HL-60 (cell line): ENCODE results near the gene DNASE1L3.

Experiments used
- DNase-seq, 2 experiments: peaks; one replicate each; pipeline ENCODE4 v3.0.0-alpha.2; 2010 to 2020; ENCODE audit warnings: low read depth in 1 of 2, low spot score in 1 of 2
- H3K27ac ChIP-seq: fragments of 250-450 bp; sonication (Bioruptor Pico); replicated peaks from 2 replicates; pipeline ENCODE4 v1.5.1; 2020; ENCODE audit warnings: mild to moderate bottlenecking, moderate library complexity
- H3K27me3 ChIP-seq: fragments of 250-450 bp; sonication (Bioruptor Pico); 2 replicates; pipeline ENCODE4 v1.5.1; 2021; ENCODE audit warnings: mild to moderate bottlenecking, moderate library complexity; ENCODE audit not compliant: insufficient read depth, poor library complexity, severe bottlenecking
- H3K4me3 ChIP-seq: replicated peaks from 2 replicates; pipeline ENCODE4 v1.5.1; 2011; ENCODE audit warnings: mild to moderate bottlenecking, control low read depth, low read length; ENCODE audit not compliant: insufficient read depth
- GABPA ChIP-seq: IDR thresholded peaks from 2 replicates; pipeline ENCODE4 v1.6.1; 2012; ENCODE audit warnings: low read depth
- POLR2AphosphoS5 ChIP-seq: IDR thresholded peaks from 2 replicates; pipeline ENCODE4 v1.6.1; 2012; ENCODE audit warnings: low read depth
- SPI1 ChIP-seq: IDR thresholded peaks from 2 replicates; pipeline ENCODE4 v1.6.1; 2012; ENCODE audit warnings: low read depth, mild to moderate bottlenecking, borderline replicate concordance
- long read RNA-seq: library from polyadenylated mRNA; unstranded; transcript quantifications from one replicate; pipeline ENCODE4 v2.0.0, GENCODE V29; 2020
- TF ChIP-seq, protein P1 (sequence below): IDR thresholded peaks from 2 replicates; pipeline ENCODE4 v1.6.1; 2012; ENCODE audit warnings: low read depth; ENCODE audit not compliant: insufficient replicate concordance
- TF ChIP-seq, protein P2 (sequence below): IDR thresholded peaks from one replicate; pipeline ENCODE4 v1.5.1; 2011; ENCODE audit warnings: low read length, control low read depth, inconsistent platforms; ENCODE audit not compliant: insufficient read depth

The DNASE1L3 gene, protein sequence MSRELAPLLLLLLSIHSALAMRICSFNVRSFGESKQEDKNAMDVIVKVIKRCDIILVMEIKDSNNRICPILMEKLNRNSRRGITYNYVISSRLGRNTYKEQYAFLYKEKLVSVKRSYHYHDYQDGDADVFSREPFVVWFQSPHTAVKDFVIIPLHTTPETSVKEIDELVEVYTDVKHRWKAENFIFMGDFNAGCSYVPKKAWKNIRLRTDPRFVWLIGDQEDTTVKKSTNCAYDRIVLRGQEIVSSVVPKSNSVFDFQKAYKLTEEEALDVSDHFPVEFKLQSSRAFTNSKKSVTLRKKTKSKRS
- long read RNA-seq, result 0 reads

DNA sequence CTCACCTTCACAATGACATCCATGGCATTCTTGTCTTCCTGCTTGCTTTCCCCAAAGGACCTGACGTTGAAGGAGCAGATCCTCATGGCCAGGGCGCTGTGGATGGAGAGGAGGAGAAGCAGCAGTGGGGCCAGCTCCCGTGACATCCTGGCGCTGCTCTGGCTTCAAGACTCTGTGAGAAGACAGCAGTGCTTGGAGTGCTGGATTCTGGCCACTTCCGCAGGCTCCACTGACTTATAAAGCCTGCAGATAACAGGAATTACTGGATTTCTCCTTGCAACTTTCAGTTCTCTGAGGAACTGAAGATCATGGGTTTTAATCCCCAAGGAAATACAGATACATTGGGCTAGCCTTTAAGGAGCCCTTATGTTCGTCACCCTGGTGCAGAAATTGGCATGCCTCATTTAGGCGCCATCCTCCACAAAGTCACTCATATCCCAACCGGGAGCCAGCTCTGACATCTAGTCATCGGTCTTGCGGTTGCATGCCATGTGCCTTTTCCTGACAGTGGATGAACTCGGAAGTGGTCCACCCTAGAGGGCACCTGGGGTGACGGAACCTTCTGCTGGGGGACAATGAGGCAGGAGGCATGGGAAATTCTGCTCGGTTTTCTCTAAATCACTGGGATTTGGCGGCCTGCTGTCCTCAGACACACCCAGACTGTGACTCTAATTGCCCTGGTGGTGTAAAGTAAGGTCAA lies at the start of gene DNASE1L3:
TSS of gene DNASE1L3 (minus strand) at position 212 of the 700 bp plus-strand sequence. CDS start at position 146, 66 bp downstream.
- TF ChIP-seq POLR2AphosphoS5, result no peak
- no peak for TF ChIP-seq GABPA
- TF ChIP-seq, protein P1, sequence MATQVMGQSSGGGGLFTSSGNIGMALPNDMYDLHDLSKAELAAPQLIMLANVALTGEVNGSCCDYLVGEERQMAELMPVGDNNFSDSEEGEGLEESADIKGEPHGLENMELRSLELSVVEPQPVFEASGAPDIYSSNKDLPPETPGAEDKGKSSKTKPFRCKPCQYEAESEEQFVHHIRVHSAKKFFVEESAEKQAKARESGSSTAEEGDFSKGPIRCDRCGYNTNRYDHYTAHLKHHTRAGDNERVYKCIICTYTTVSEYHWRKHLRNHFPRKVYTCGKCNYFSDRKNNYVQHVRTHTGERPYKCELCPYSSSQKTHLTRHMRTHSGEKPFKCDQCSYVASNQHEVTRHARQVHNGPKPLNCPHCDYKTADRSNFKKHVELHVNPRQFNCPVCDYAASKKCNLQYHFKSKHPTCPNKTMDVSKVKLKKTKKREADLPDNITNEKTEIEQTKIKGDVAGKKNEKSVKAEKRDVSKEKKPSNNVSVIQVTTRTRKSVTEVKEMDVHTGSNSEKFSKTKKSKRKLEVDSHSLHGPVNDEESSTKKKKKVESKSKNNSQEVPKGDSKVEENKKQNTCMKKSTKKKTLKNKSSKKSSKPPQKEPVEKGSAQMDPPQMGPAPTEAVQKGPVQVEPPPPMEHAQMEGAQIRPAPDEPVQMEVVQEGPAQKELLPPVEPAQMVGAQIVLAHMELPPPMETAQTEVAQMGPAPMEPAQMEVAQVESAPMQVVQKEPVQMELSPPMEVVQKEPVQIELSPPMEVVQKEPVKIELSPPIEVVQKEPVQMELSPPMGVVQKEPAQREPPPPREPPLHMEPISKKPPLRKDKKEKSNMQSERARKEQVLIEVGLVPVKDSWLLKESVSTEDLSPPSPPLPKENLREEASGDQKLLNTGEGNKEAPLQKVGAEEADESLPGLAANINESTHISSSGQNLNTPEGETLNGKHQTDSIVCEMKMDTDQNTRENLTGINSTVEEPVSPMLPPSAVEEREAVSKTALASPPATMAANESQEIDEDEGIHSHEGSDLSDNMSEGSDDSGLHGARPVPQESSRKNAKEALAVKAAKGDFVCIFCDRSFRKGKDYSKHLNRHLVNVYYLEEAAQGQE, result no peak
- no peak for TF ChIP-seq SPI1
- TF ChIP-seq, protein P2, sequence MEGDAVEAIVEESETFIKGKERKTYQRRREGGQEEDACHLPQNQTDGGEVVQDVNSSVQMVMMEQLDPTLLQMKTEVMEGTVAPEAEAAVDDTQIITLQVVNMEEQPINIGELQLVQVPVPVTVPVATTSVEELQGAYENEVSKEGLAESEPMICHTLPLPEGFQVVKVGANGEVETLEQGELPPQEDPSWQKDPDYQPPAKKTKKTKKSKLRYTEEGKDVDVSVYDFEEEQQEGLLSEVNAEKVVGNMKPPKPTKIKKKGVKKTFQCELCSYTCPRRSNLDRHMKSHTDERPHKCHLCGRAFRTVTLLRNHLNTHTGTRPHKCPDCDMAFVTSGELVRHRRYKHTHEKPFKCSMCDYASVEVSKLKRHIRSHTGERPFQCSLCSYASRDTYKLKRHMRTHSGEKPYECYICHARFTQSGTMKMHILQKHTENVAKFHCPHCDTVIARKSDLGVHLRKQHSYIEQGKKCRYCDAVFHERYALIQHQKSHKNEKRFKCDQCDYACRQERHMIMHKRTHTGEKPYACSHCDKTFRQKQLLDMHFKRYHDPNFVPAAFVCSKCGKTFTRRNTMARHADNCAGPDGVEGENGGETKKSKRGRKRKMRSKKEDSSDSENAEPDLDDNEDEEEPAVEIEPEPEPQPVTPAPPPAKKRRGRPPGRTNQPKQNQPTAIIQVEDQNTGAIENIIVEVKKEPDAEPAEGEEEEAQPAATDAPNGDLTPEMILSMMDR, result no peak
- Histone ChIP-seq H3K27ac (no peak within 1 kb of the TSS), H3K4me3 (no peak within 1 kb of the TSS), H3K27me3 (no peaks in the 10 kb centered on the region)
- no peak for DNase-seq

DNA sequence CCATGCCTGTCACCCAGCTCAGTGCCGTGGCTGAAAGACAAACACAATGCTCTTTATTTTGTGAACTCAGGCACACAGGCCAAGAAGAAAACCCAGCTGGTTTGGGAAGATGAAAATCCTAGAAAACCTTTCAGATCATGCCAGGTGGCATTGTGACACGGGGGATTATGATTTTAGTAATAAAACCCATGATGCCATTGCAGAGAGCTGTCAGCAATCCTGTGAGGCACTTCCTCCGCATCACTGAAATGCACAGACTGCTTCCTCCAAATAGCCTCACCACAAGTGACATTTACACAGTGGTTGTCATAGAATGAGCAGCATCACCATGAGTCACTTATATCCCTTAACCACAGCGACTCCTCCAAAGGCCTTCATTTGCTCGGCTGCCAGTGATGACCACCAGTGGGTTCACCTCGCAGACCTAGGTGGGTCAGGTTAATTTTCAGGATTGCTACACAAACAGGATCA lies 49.5 kb upstream of the DNASE1L3 start:
- Histone ChIP-seq H3K27ac (no peak overlapping the region), H3K27me3 (no peaks in the 10 kb centered on the region), H3K4me3 (no peak overlapping the region)
- no peak for DNase-seq
- TF ChIP-seq SPI1 (no peak), POLR2AphosphoS5 (no peak), GABPA (0 out of 2 replicates have a peak, but pooled peaks have one; percentile 34)
- TF ChIP-seq, protein P2, result no peak
- TF ChIP-seq, protein P1, result no peak

DNA sequence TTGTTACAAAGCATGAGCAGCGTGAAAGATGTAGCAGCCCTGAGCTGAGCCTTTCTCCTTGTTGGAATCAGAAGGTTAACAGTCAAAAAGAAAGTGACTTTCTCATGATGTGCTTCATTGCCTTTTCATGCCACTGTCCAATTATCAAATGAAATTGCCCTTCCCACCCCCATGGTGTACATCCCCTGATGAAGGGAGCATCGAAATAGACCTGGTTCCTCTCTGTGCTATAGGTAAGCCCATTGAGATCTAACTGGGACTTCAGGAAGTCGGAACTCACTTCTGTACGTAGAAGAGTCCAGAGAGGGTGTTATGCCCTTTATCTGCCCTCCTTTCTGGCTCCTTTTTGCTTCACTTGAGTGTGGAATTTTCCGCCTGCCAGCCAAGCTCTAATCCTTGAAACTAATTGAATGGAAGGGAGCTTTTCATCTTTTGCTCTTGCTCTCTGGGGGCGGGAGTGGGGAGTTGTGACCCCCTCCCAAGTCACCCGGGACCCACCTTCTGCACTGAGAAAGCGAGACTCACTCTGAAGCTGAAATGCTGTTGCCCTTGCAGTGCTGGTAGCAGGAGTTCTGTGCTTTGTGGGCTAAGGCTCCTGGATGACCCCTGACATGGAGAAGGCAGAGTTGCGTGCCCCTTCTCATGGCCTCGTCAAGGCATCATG lies 47.8 kb upstream of the DNASE1L3 start:
- H3K27me3 ChIP-seq, result no peaks in the 10 kb centered on the region
- H3K27ac ChIP-seq, result no peak overlapping the region
- no peak for DNase-seq
- TF ChIP-seq, protein P2, result no peak
- no peak for TF ChIP-seq SPI1
- H3K4me3 ChIP-seq, result no peak overlapping the region
